Uterus (tissue), 4 donors: ENCODE data around the gene SEMA6B. TPM values are rescaled to one million over a fixed set of nuclear protein-coding genes. Genes with fewer than 3 reads are reported as not detected.

ENCODE experiments used
- DNase-seq, 2 donors: peaks; one replicate each; pipeline ENCODE4 v3.0.0-alpha.2; 2019 to 2020
- H3K27ac ChIP-seq, 2 donors: fragments of 200-600 bp; sonication (generic); 1 replicate in 1 of 2; 2 replicates in 1 of 2; pipeline ENCODE4 v1.5.1; 2016 to 2018
- H3K27me3 ChIP-seq, 2 donors: fragments of 200-600 bp; sonication (generic); one replicate each; pipeline ENCODE4 v1.5.1; 2018 to 2019; ENCODE audit warnings: control low read depth in 1 of 2
- H3K36me3 ChIP-seq, 2 donors: fragments of 200-600 bp; sonication (generic); one replicate each; pipeline ENCODE4 v1.5.1; 2019; ENCODE audit warnings: control low read depth in 1 of 2
- H3K4me1 ChIP-seq, 2 donors: fragments of 200-600 bp; sonication (generic); one replicate each; pipeline ENCODE4 v1.5.1; 2018 to 2019; ENCODE audit warnings: control low read depth in 1 of 2
- H3K4me3 ChIP-seq, 2 donors: fragments of 200-600 bp; sonication (generic); 1 replicate in 1 of 2; 2 replicates in 1 of 2; pipeline ENCODE4 v1.5.1; 2018 to 2019; ENCODE audit warnings: mild to moderate bottlenecking in 1 of 2
- H3K9me3 ChIP-seq, 2 donors: fragments of 200-600 bp; sonication (generic); one replicate each; pipeline ENCODE4 v1.5.1; 2019; ENCODE audit warnings: control low read depth in 1 of 2
- CTCF ChIP-seq, 4 experiments: fragments of 200-600 bp in 2 of 4; fragments of 450-650 bp in 2 of 4; sonication (generic) in 2 of 4; IDR thresholded peaks; one replicate each; pipeline ENCODE4 v1.5.1; 2016 to 2019; ENCODE audit warnings: antibody characterized with exemption in 4 of 4, mild to moderate bottlenecking in 2 of 4, moderate library complexity in 1 of 4
- POLR2A ChIP-seq, 2 donors: fragments of 450-650 bp; IDR thresholded peaks; one replicate each; pipeline ENCODE4 v1.6.1; 2016; ENCODE audit warnings: antibody characterized with exemption in 2 of 2, mild to moderate bottlenecking in 1 of 2, moderate library complexity in 1 of 2
- intact Hi-C: fragments of 100-400 bp; cut with DNase I; formaldehyde crosslinking; loops from one replicate; pipeline ENCODE4 v1.15.1; 2023; ENCODE audit warnings: low total_unique reads
- total RNA-seq, 4 donors: library from RNA; depleted of rRNA in 3 of 4; stranded (reverse); fragments of >200 nt in 3 of 4; gene quantifications; one replicate each; pipeline versions ENCODE4 v1.1.0 to v1.2.4, GENCODE V29; 2014 to 2023
- donor health status: DM: yes; HTN: yes; CAD: no.

Gene SEMA6B
- total RNA-seq, 4 donors from 2014 or later, result 1.8 to 48.1 (median 5.5) TPM

GRCh38 chr19:4550018-4550417 lies 9.5 kb downstream of the SEMA6B start:
- intact Hi-C loops, result no loop called here

GRCh38 chr19:4548238-4548584 lies 11.3 kb downstream of the SEMA6B start:
- Histone ChIP-seq H3K27ac (no peak overlapping the region), H3K36me3 (no peaks in the 10 kb centered on the region)
- intact Hi-C loops, result no loop called here

More at GRCh38 chr19:4550018-4550417, 9.5 kb downstream of the SEMA6B start:
- TF ChIP-seq CTCF (IDR thresholded peaks at IDR 0.05) (no peak), POLR2A (IDR thresholded peaks at IDR 0.05) (no peak)
- H3K4me3 ChIP-seq, result no peak overlapping the region
- no peak overlapping the region for H3K27ac ChIP-seq
- H3K27me3 ChIP-seq, result no peaks in the 10 kb centered on the region
- H3K9me3 ChIP-seq, result no peaks in the 10 kb centered on the region
- DNase-seq, result no peak
- no peaks in the 10 kb centered on the region for H3K36me3 ChIP-seq
- no peaks in the 10 kb centered on the region for H3K4me1 ChIP-seq

GRCh38 chr19:4547303-4548237 lies 11.9 kb downstream of the SEMA6B start:
- no peaks in the 10 kb centered on the region for H3K27me3 ChIP-seq
- no peaks in the 10 kb centered on the region for H3K36me3 ChIP-seq
- H3K4me1 ChIP-seq, result no peaks in the 10 kb centered on the region
- intact Hi-C loops, result no loop called here
- H3K9me3 ChIP-seq, result no peaks in the 10 kb centered on the region
- TF ChIP-seq POLR2A (IDR thresholded peaks at IDR 0.05) (no peak), CTCF (IDR thresholded peaks at IDR 0.05) (no peak)
- H3K27ac ChIP-seq, result no peak overlapping the region
- no peak for DNase-seq
- H3K4me3 ChIP-seq, result no peak overlapping the region

More at GRCh38 chr19:4548238-4548584, 11.3 kb downstream of the SEMA6B start:
- Histone ChIP-seq H3K4me3 (no peak overlapping the region), H3K9me3 (no peaks in the 10 kb centered on the region), H3K27me3 (no peaks in the 10 kb centered on the region), H3K4me1 (no peaks in the 10 kb centered on the region)
- no peak for DNase-seq
- TF ChIP-seq POLR2A (IDR thresholded peaks at IDR 0.05), result no peak
- TF ChIP-seq CTCF (IDR thresholded peaks at IDR 0.05), result no peak

- H3K4me1 ChIP-seq, result no peaks in the 10 kb centered on the region
- DNase-seq, result no peak
- H3K36me3 ChIP-seq, result no peaks in the 10 kb centered on the region
- no peaks in the 10 kb centered on the region for H3K27me3 ChIP-seq
- no peak overlapping the region for H3K4me3 ChIP-seq
- TF ChIP-seq POLR2A (IDR thresholded peaks at IDR 0.05) (no peak), CTCF (IDR thresholded peaks at IDR 0.05) (no peak)
- H3K27ac ChIP-seq, result no peak overlapping the region
- intact Hi-C loops, result no loop called here
- H3K9me3 ChIP-seq, result no peaks in the 10 kb centered on the region
These were observed 15.4 kb downstream of the SEMA6B start for GRCh38 chr19:4543842-4544647.
